AG09319 (cell line): ENCODE results near the gene TMTC2.

Experiments
- DNase-seq: peaks from one replicate; pipeline ENCODE4 v3.0.0-alpha.2; 2010; ENCODE audit warnings: low read depth; ENCODE audit errors: extremely low read depth
- CTCF ChIP-seq: IDR thresholded peaks from 2 replicates; pipeline ENCODE4 v1.5.1; 2011; ENCODE audit warnings: low read depth, mild to moderate bottlenecking, inconsistent platforms, low read length, moderate library complexity

TMTC2 gene

GRCh38 chr12:82904219-82904790 lies 217.6 kb downstream of the TMTC2 start:
- DNase-seq, result peak; percentile 11
- TF ChIP-seq CTCF, result no peak

GRCh38 chr12:82910246-82910893 lies 223.7 kb downstream of the TMTC2 start:
- no peak for TF ChIP-seq CTCF
- no peak for DNase-seq

GRCh38 chr12:82912406-82912805 lies 225.7 kb downstream of the TMTC2 start:
- no peak for DNase-seq

GRCh38 chr12:82919388-82920054 lies 232.8 kb downstream of the TMTC2 start:
- DNase-seq, result no peak
- no peak for TF ChIP-seq CTCF

More at GRCh38 chr12:82912406-82912805, 225.7 kb downstream of the TMTC2 start:
- no peak for TF ChIP-seq CTCF

- no peak for DNase-seq
- no peak for TF ChIP-seq CTCF
Measured at GRCh38 chr12:82923935-82924334, 237.2 kb downstream of the TMTC2 start.

- no peak for TF ChIP-seq CTCF
- no peak for DNase-seq
Measured at GRCh38 chr12:82926630-82927029, 239.9 kb downstream of the TMTC2 start.

- no peak for TF ChIP-seq CTCF
- no peak for DNase-seq
Measured at GRCh38 chr12:82930301-82930700, 243.6 kb downstream of the TMTC2 start.
